WTC11 (cell line): Measurements from ENCODE around the gene ZNF74. TPM values are rescaled to one million over a fixed set of nuclear protein-coding genes. Genes with fewer than 3 reads are reported as not detected.

Experiments
- ATAC-seq: fragments of 200-7000 bp; cut with Tn5 transposase; 2 replicates; pipeline ENCODE4 v1.10.0; 2021; ENCODE audit warnings: mild to moderate bottlenecking, moderate library complexity
- CTCF ChIA-PET: fragments of 300-600 bp; sonication (Branson Sonifier 250); formaldehyde crosslinking; loops from one replicate; lab custom pipeline; 2021; ENCODE audit warnings: antibody characterized with exemption; lab: Charles Lee
- POLR2A ChIA-PET: fragments of 350-600 bp; sonication (Branson Sonifier 250); formaldehyde crosslinking; loops from one replicate; lab custom pipeline; 2021; ENCODE audit warnings: antibody characterized with exemption; lab: Charles Lee
- DNase-seq: peaks from one replicate; pipeline ENCODE4 v3.0.0; 2021; ENCODE audit warnings: low spot score
- H3K27ac Mint-ChIP-seq: 2 replicates; pipeline ENCODE4 v1.8.0; 2021; ENCODE audit warnings: mixed read lengths
- H3K27me3 Mint-ChIP-seq: 2 replicates; pipeline ENCODE4 v1.8.0; 2021; ENCODE audit warnings: low read depth, mild to moderate bottlenecking, moderate library complexity, mixed read lengths
- H3K36me3 Mint-ChIP-seq: 2 replicates; pipeline ENCODE4 v1.8.0; 2021; ENCODE audit warnings: mixed read lengths
- H3K4me1 Mint-ChIP-seq: 2 replicates; pipeline ENCODE4 v1.8.0; 2022; ENCODE audit warnings: mixed read lengths
- H3K4me3 Mint-ChIP-seq: 2 replicates; pipeline ENCODE4 v1.8.0; 2021; ENCODE audit warnings: mild to moderate bottlenecking, moderate library complexity, mixed read lengths
- H3K9me3 Mint-ChIP-seq: 2 replicates; pipeline ENCODE4 v1.8.0; 2021; ENCODE audit warnings: mixed read lengths
- CBFB ChIP-seq: sonication (generic); formaldehyde crosslinking; IDR thresholded peaks from 2 replicates; pipeline ENCODE4 v1.8.1; 2022; ENCODE audit warnings: mild to moderate bottlenecking, low read depth, missing genetic modification reagents
- CREM ChIP-seq: sonication (generic); formaldehyde crosslinking; IDR thresholded peaks from 2 replicates; pipeline ENCODE4 v1.8.1; 2022; ENCODE audit warnings: mild to moderate bottlenecking, missing genetic modification reagents, moderate library complexity
- CTCF ChIP-seq: fragments of 200-600 bp; IDR thresholded peaks from 2 replicates; pipeline ENCODE4 v1.8.0; 2022; ENCODE audit warnings: antibody characterized with exemption
- EMX1 ChIP-seq: fragments of 250-450 bp; sonication (Bioruptor Pico); IDR thresholded peaks from 2 replicates; pipeline ENCODE4 v1.8.0; 2021; ENCODE audit warnings: mild to moderate bottlenecking
- ESRRA ChIP-seq: sonication (generic); formaldehyde crosslinking; IDR thresholded peaks from 2 replicates; pipeline ENCODE4 v1.8.1; 2022; ENCODE audit warnings: mild to moderate bottlenecking, missing genetic modification reagents, borderline replicate concordance
- ETV6 ChIP-seq: sonication (generic); formaldehyde crosslinking; IDR thresholded peaks from 2 replicates; pipeline ENCODE4 v1.8.1; 2022; ENCODE audit warnings: mild to moderate bottlenecking, missing genetic modification reagents
- NFATC4 ChIP-seq: fragments of 250-450 bp; sonication (Bioruptor Pico); IDR thresholded peaks from 2 replicates; pipeline ENCODE4 v1.9.0; 2021; ENCODE audit warnings: mild to moderate bottlenecking
- PRDM15 ChIP-seq: sonication (generic); formaldehyde crosslinking; IDR thresholded peaks from 2 replicates; pipeline ENCODE4 v1.8.0; 2022; ENCODE audit warnings: missing genetic modification reagents
- SMAD3 ChIP-seq: sonication (generic); formaldehyde crosslinking; IDR thresholded peaks from 2 replicates; pipeline ENCODE4 v1.8.0; 2022; ENCODE audit warnings: missing genetic modification reagents, mild to moderate bottlenecking, borderline replicate concordance
- USF2 ChIP-seq: sonication (generic); formaldehyde crosslinking; IDR thresholded peaks from 2 replicates; pipeline ENCODE4 v1.8.1; 2023; ENCODE audit warnings: mild to moderate bottlenecking, missing genetic modification reagents, moderate library complexity
- ZNF138 ChIP-seq: sonication (generic); formaldehyde crosslinking; conservative IDR thresholded peaks from 2 replicates; pipeline ENCODE4 v1.8.1; 2022; ENCODE audit warnings: mild to moderate bottlenecking, moderate library complexity, missing genetic modification reagents
- ZNF219 ChIP-seq: sonication (generic); formaldehyde crosslinking; IDR thresholded peaks from 2 replicates; pipeline ENCODE4 v1.8.0; 2023; ENCODE audit warnings: missing genetic modification reagents, mild to moderate bottlenecking, borderline replicate concordance
- ZNF232 ChIP-seq: sonication (generic); formaldehyde crosslinking; IDR thresholded peaks from 2 replicates; pipeline ENCODE4 v1.8.0; 2022; ENCODE audit warnings: mild to moderate bottlenecking, missing genetic modification reagents
- ZNF416 ChIP-seq: fragments of 250-450 bp; sonication (Bioruptor Pico); IDR thresholded peaks from 2 replicates; pipeline ENCODE4 v1.9.0; 2021; ENCODE audit warnings: mild to moderate bottlenecking, inconsistent platforms
- ZNF423 ChIP-seq: fragments of 250-450 bp; sonication (Bioruptor Pico); IDR thresholded peaks from 2 replicates; pipeline ENCODE4 v2.1.2; 2022; ENCODE audit warnings: mild to moderate bottlenecking, moderate library complexity
- total RNA-seq: library from RNA; stranded (reverse); gene quantifications from 3 replicates; pipeline ENCODE4 v1.2.3, GENCODE V29; 2021
- TF ChIP-seq, protein P1 (sequence below): sonication (generic); formaldehyde crosslinking; conservative IDR thresholded peaks from 2 replicates; pipeline ENCODE4 v1.8.1; 2023; ENCODE audit warnings: mild to moderate bottlenecking, low read depth, missing genetic modification reagents, moderate library complexity
- TF ChIP-seq, protein P2 (sequence below): fragments of 250-450 bp; sonication (Bioruptor Pico); IDR thresholded peaks from 2 replicates; pipeline ENCODE4 v1.8.0; 2021; ENCODE audit warnings: mild to moderate bottlenecking
- TF ChIP-seq, protein P3 (sequence below): fragments of 250-450 bp; sonication (Bioruptor Pico); IDR thresholded peaks from 2 replicates; pipeline ENCODE4 v1.9.0; 2021; ENCODE audit warnings: moderate library complexity, mild to moderate bottlenecking, inconsistent platforms, borderline replicate concordance
- TF ChIP-seq, protein P4 (sequence below): sonication (generic); formaldehyde crosslinking; IDR thresholded peaks from 2 replicates; pipeline ENCODE4 v1.8.1; 2022; ENCODE audit warnings: mild to moderate bottlenecking, moderate library complexity, missing genetic modification reagents

The ZNF74 gene
- total RNA-seq, 1 experiment from 2014 or later = 62.8 TPM

DNA sequence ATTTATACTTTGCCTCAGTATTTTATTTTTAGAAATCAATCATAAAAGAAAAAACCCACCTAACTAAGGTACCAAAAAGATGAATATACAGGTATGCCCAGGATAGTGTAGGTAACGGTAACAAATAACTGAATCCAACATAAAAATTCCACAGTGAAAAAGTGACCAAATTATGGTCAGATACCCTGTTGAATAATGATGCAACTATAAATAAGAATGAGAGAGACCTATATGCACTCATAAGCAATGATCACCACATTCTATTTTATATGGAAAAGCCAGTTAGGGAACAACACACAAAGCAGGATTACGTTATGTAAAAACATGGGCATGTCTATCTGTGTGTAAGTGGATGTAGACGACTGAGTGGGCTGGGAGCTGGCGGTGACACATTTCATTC, 7.0 kb upstream of the ZNF74 start:
- H3K27ac Mint-ChIP-seq = no peak overlapping the region
- no peak for ATAC-seq
- TF ChIP-seq CBFB (CRISPR knock-in tag) (no peak), ZNF423 (CRISPR knock-in tag) (no peak), ZNF416 (CRISPR knock-in tag) (no peak), ZNF232 (CRISPR knock-in tag) (no peak), ZNF219 (CRISPR knock-in tag) (no peak), PRDM15 (CRISPR knock-in tag) (no peak), USF2 (CRISPR knock-in tag) (no peak), CTCF (no peak), ESRRA (CRISPR knock-in tag) (no peak), NFATC4 (CRISPR knock-in tag) (no peak), SMAD3 (no peak), CREM (CRISPR knock-in tag) (no peak), ETV6 (CRISPR knock-in tag) (no peak), ZNF138 (CRISPR knock-in tag) (no peak), EMX1 (CRISPR knock-in tag) (no peak)
- TF ChIP-seq, protein P1, sequence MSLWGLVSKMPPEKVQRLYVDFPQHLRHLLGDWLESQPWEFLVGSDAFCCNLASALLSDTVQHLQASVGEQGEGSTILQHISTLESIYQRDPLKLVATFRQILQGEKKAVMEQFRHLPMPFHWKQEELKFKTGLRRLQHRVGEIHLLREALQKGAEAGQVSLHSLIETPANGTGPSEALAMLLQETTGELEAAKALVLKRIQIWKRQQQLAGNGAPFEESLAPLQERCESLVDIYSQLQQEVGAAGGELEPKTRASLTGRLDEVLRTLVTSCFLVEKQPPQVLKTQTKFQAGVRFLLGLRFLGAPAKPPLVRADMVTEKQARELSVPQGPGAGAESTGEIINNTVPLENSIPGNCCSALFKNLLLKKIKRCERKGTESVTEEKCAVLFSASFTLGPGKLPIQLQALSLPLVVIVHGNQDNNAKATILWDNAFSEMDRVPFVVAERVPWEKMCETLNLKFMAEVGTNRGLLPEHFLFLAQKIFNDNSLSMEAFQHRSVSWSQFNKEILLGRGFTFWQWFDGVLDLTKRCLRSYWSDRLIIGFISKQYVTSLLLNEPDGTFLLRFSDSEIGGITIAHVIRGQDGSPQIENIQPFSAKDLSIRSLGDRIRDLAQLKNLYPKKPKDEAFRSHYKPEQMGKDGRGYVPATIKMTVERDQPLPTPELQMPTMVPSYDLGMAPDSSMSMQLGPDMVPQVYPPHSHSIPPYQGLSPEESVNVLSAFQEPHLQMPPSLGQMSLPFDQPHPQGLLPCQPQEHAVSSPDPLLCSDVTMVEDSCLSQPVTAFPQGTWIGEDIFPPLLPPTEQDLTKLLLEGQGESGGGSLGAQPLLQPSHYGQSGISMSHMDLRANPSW = no peak
- TF ChIP-seq, protein P2, sequence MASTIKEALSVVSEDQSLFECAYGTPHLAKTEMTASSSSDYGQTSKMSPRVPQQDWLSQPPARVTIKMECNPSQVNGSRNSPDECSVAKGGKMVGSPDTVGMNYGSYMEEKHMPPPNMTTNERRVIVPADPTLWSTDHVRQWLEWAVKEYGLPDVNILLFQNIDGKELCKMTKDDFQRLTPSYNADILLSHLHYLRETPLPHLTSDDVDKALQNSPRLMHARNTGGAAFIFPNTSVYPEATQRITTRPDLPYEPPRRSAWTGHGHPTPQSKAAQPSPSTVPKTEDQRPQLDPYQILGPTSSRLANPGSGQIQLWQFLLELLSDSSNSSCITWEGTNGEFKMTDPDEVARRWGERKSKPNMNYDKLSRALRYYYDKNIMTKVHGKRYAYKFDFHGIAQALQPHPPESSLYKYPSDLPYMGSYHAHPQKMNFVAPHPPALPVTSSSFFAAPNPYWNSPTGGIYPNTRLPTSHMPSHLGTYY = no peak
- TF ChIP-seq, protein P3, sequence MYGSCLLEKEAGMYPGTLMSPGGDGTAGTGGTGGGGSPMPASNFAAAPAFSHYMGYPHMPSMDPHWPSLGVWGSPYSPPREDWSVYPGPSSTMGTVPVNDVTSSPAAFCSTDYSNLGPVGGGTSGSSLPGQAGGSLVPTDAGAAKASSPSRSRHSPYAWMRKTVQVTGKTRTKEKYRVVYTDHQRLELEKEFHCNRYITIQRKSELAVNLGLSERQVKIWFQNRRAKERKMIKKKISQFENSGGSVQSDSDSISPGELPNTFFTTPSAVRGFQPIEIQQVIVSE (CRISPR knock-in tag) = no peak
- TF ChIP-seq, protein P4, sequence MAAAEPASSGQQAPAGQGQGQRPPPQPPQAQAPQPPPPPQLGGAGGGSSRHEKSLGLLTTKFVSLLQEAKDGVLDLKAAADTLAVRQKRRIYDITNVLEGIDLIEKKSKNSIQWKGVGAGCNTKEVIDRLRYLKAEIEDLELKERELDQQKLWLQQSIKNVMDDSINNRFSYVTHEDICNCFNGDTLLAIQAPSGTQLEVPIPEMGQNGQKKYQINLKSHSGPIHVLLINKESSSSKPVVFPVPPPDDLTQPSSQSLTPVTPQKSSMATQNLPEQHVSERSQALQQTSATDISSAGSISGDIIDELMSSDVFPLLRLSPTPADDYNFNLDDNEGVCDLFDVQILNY (CRISPR knock-in tag) = no peak
- ChIA-PET POLR2A (no interaction called here), CTCF (no interaction called here)
- no peak overlapping the region for H3K4me3 Mint-ChIP-seq
- H3K9me3 Mint-ChIP-seq = peaks cover 6% of the 10 kb centered on the region
- no peaks in the 10 kb centered on the region; the same call in 1 of the 2 replicates for H3K27me3 Mint-ChIP-seq
- 0 out of 2 replicates have a peak, but pooled peaks cover under 1% of the 10 kb centered on the region for H3K4me1 Mint-ChIP-seq
- no peak for DNase-seq
- H3K36me3 Mint-ChIP-seq = no peaks in the 10 kb centered on the region
